Fibroblast of skin of scalp (primary cell): Measurements from ENCODE around the gene GALNTL6.

Source experiments
- DNase-seq: peaks from one replicate; pipeline ENCODE4 v3.0.0-alpha.2; 2013

Gene GALNTL6

DNA sequence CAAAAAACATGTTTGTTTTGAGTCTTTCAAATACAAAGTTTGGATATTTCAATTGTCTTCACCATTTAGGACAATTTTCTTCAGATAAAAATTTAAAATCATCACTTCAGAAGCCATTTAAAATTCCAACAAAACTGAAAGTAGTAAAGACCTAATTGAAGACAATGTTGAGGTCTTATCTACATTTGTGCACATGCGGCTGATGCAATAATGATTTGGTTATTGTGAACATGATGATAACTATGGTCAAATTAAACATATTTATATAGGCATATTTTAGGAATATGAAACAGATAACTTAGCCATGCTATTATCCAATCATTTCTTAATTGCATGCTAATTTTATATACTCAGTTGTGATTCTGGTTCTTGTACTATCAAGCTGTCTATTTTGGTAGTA, 407.5 kb downstream of the GALNTL6 start:
- no peak for DNase-seq

DNA sequence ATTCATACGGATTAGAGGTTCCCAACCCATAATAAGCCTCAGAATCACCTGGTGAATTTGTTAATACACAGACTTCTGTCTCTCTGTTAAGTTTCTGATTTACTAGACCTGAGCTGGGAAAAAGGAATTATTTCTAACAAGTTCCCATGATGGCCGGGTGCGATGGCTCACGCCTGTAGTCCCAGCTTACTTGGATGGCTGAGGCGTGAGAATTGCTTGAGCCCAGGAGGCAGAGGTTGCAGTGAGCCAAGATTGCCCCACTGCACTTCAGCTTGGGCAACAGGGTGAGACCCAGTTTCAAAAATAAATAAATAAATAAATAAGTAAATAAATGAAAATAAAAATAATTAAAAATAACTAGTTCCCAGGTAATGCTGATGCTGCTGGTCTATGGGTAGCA, 412.3 kb downstream of the GALNTL6 start:
- no peak for DNase-seq

DNA sequence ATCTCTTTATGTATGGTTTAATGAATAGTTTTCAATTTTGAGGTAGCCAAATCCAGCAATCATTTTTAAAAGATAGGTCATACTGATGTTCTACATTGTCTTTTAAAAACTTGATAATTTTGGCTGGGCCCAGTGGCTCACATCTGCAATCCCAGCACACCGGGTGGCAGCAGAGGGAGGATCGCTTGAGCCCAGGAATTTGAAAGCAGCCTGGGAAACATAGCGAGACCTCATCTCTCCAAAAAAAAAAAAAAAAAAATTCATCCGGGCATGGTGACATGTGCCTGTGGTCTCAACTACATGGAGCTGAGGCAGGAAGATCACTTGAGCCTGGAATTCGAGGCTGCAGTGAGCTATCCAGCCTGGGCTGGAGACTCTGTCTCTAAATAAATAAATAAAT, 419.8 kb downstream of the GALNTL6 start:
- DNase-seq: peak; percentile 1

DNA sequence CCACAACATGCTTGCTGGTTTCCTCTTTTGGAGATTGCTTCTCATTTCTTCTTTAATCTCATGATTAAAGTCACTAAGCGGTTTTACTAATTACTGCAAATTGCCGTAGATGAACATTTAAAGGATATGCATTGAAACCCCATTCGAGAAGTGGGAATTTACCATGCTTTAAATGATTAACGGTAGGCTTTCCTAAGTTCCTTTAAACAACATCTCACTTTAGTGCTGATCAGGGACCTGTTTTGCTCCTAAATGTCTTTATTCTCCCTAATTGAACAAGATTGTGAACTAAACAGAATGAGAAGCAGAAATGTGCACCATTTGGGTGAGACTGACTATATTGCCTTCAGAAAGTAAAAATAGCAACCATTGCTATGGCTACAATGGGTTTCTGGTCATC, 430.3 kb downstream of the GALNTL6 start:
- no peak for DNase-seq

DNA sequence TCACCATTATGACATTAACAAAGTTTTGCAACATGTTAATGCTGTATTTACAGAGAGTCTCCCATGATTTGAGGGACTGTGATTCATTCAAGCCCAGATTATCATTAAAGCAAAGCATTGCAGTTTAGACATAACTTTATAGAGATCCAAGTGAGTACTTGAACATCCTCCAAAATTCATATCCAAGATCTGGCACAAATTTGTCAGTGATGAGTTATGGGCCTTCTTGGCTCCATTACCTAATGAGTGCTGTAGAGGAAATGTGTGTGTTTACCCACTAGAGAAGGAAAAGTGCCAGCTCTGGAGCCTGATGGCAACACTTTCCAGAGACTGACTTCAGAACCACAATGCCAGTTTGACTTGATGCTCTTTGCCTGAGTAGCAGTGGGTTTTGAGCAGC, 432.3 kb downstream of the GALNTL6 start:
- DNase-seq: peak; percentile 6

DNA sequence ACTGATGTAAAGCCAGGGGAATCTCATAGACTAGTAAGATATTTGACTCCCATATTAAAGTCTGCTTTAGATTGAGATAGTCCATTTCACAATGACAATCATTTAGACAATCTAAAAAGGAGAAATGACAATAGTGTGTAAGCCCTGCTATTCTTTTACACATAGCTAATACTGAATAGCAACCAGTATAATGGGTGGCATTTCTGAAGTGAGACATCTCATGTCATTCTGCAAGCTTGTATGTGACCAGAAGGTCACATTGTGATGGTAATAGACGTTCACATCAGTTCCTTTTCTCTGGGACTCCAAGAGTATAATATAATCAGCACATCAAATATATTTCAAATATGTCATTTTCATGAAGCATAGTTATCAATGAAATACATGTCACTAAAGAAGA, 440.2 kb downstream of the GALNTL6 start:
- DNase-seq: no peak

DNA sequence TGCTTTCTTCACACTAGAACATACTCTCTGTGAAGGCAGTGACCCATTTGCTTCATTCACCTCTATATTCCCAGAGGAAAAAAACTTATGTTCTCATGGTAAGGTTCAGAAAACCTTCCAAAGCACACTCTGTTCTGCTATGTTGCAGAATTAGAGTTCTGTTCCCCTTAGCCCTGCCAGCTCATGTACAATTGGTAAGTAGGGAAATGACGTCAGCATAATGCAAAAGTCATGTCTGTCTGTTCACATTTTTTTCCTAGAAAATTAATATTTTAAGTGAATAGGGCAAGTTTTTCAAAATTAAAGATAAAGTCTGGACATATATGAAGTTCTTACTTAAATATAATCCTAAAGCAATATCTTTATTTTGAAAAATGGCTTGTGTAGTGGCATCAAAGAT, 443.6 kb downstream of the GALNTL6 start:
- no peak for DNase-seq

DNA sequence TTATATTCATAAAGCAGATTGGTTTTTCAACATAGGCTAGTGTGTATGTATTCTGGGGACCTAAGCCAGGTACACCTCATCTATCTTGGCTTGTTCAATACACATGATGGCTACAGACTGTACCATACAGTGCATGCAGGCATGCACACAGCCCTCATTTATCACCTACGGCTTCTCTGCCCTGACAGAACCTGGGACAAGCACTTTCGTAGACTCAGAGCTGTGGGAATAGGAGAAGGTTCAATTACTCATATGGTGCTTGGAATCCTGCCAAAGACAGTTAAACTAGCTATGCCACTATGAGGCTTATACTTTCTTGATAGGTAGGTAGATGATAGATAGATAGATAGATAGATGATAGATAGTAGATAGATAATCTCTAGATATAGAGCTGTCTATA, 457.2 kb downstream of the GALNTL6 start:
- no peak for DNase-seq

DNA sequence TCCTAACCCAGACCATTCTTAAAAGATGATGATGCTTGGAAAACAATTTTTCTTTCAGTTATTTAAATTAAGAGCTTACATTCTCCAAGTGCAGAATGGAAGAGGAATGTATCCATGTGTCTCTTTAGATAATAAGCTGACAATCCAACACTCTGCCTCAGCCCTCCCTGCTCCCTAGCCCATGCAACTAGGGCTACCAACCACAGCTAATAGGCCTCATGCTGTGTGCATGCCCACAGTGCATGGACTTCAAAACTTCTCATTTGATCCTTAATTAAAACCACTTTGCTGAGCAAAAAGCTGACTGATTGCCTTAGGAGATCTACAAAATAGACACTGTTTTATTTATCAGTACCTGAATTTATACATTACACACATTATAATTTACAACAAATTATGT, 473.9 kb downstream of the GALNTL6 start:
- peak; percentile 44 for DNase-seq

DNA sequence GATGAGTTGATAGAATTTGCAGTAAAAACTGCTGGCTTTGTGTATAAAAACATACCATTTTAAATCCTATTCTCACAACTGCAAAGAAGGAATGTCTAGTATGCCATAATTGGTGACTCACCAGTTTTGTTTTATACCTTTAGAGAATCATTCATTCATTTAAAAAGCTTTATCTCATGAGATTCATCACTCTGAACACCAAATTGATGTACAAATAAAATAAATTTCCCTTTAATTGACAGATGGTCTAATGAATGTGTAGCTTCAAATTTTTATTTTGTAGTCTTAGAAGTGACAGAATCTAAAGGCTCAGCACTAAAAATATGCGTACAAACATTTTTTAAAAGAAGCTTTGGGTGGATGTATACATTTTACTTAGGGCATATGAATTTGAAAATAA, 492.5 kb downstream of the GALNTL6 start:
- no peak for DNase-seq

DNA sequence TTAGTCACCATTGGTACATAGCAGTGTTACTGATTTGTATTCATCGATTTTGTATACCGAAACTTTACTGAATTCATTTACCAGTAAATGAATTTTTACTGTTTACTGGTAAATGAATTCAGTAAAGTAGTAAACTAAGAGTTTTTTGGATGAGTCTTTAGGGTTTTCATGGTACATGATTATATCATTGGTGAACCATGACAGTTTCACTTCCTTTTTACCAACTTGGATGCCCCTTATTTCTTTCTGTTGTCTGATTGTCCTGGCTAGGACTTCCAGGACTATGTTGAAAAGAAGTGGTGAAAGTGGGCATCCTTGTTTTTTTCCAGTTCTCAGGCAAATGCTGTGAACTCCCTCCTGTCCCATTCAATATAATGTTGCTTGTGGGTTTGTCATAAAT, 494.9 kb downstream of the GALNTL6 start:
- no peak for DNase-seq

DNA sequence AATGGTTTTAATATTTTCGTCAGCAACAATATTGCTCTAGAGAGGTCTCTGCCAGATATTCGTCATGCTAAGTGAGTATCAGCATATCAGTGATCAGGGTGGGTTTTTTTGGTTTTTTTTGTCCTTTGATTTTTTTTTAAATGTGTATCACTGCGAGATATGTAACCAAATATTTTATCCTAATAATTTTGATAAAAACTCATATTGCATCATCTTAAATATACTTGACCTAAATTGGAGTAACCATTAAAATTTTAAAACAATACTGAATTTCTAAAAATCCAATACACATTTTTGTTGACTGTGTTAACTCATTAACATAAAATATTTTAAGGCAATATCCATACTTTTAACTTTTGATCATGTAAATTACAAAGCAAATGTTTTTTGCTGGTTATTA, 498.5 kb downstream of the GALNTL6 start:
- no peak for DNase-seq

DNA sequence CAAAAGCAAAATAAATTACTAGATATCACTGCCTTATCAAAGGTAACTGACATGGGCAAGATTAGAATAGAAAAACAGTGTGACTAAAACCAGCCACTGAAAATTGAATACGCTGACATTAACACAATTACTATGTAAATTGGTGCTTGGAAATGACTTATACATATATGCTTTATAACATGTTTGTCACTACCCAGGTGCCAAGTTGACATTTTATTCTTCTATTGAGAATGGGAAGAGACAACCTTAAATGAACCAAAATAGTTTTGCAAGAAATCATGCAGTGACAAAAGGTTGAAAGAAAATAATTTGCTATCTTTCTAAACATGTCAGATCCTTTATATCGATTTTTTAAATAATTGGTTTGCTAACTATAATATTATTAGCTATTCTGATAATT, 510.1 kb downstream of the GALNTL6 start:
- DNase-seq: no peak

DNA sequence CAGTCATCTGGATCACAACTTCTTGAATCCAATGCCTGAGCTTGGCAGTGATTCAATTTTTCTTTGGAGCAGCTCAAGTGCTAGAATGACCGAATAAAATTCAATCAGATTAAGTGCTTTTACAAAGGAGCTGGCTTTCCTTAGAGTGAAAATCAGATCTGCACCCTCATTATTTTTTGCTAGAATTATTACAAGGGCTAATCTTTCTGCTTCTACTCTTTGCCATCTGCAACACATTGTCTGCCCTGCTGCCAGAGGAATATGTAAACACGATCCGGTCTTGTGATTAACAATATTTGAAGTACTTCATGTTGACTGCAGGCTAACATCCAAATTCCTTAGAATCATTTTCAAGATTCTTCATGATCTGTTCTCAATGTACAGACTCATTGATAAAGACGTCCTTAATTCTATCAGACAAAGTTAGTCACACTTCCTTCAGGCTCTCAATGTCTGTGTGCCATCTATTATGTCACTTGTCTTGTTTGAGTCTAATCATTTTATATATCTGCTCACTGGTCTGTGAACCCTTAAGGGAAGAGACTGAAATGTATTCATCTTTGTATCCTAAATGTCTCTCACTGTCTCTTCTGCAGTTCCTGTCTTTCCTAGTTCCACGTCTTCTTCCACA, 531.2 kb downstream of the GALNTL6 start:
- no peak for DNase-seq

DNA sequence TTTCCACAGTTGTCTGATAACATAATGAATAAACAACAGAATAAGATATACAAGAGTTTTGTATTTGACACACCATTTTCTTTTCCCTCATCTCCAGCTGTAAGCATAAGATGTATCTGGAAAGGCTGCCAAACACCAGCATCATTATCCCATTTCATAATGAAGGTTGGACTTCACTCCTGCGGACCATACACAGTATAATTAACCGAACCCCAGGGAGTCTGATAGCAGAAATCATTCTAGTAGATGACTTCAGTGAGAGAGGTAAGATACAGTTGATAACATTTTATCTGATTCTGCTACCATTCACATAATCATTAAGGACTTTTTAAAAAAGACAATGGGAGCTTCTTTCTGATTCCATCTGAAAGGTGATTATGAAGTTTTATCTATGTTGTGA, 535.2 kb downstream of the GALNTL6 start:
- DNase-seq: no peak

DNA sequence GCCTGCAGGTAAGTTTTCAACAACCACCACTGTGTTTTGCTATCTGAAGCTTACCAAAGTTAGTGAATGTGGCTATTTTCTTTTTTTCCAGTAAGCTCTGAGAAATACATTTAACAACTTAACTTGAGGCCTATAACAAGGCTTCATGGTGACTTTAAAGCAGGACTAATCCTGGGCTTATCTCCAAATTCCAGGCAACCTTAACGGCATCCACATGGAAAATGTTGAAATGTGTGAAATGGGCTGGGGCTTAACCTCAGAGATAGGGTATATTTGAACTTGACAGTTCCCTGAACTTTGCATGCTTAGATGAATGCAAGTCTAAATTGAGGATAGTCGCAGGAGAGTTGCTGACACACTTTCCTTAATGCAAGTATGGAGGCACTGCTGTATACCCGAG, 539.2 kb downstream of the GALNTL6 start:
- DNase-seq: no peak

DNA sequence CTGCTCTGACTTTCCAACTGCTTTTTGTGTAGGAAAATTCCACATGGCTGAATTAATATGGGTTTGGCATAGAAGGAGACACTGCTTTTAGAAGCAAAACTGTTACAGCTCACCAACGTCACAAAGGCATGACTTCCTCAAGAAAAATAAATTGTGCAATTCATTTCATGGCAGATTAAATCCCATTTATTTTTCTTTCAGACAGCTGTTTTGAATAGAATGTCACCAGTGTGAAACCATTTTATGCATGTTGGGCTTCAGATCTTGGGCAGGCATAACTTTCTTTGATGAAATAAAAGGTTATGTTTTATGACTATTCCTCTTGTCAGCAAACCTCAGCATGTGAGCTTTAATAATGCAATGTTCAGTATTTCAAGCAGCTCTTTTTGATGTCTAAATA, 542.8 kb downstream of the GALNTL6 start:
- peak; percentile 49 for DNase-seq

DNA sequence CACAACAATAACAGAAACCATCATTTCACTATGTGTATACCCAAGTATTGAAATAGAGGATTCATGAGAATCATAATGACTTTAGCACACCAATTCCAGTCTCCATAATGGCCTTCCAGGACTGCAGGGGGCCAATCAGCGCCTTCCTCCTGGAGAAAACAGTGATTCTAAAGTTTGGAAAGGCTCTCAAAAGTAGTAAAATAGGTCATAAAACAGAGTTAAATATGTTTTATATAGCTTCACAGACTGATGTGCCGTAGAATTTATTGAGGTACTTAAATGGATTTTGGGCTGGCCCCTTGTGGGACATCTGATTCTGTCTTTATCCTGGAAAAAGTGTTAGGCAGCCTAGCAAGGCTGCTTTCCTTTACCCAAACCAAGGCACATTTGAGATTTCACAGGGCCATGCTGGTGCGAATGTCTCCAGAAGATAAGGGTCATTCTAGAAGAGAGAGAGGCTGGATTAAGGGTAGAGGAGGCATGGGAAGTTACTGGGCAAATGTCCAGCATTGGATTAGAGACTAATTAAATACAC, 543.9 kb downstream of the GALNTL6 start:
- no peak for DNase-seq

DNA sequence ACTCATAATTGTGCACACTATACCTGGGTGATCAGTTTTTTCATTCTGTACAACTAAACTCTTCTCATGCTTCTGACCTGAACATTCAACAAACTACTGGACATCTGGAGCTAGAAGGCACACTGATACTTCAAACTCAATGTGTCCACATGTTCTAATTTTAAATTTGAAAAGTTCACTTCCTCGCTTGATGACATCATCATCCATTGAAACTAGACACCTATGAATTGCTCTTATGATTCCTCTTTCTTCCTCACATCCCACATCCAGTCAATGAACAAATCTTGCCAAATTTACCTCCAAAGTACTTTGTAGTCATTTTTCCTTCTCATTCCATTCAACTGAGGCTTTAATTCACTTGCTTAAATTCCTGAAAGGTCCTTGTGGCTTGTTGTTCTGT, 549.4 kb downstream of the GALNTL6 start:
- no peak for DNase-seq

DNA sequence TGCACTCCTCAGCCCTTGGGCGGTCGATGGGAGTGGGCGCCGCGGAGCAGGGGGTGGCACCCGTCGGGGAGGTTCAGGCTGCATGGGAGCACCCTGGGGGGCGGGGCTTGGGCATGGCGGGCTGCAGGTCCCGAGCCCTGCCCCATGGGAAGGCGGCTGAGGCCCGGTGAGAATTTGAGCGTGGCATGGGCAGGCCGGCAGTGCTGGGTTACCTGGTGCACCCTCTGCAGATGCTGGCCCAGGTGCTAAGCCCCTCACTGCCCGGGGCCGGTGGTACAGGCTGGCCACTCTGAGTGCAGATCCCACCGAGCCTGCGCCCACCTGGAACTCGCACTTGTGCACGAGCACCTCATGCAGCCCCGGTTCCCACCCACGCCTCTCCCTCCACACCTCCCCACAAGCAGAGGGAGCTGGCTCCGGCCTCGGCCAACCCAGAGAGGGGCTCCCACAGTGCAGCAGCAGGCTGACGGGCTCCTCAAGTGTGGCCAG, 556.3 kb downstream of the GALNTL6 start:
- DNase-seq: no peak

DNA sequence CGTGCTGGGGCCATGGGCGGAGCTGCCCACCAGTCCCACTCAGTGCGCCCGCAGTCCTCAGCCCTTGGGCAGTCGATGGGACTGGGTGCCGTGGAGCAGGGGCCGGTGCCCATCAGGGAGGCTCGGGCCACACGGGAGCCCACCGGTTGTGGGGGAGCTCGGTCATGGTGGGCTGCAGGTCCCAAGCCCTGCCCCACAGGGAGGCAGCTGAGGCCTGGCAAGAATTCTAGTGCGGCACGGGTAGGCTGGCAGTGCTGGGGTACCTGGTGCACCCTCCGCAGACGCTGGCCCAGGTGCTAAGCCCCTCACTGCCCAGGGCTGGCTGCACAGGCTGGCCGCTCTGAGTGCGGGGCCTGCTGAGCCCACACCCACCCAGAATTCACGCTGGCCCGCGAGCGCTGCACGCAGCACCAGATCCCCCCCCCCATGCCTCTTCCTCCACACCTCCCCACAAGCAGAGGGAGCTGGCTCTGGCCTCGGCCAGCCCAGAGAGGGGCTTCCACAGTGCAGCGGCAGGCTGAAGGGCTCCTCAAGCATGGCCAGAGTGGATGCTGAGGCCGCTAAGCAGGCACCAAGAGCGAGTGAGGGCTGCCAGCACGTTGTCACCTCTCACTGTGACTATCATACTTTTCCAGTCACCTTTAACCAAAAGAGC, 564.4 kb downstream of the GALNTL6 start:
- DNase-seq: no peak

DNA sequence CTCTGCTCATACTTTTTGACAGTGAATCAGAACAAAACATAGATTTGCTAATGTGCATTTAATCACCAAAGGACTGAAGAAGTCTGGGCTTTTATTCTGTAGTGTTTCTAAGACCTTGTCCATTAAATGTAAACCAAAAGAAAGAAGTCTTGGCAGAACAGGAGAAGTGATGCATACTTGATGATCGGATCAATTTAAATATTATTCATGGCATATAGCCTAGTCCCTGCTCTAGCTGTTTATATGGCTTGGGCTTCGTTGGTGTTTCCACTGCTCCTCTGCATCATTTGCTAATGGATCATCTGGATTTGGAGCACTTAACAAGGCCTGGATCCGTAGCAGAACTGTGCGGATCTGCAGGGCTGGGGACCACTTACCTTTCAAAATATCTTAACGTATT, 566.6 kb downstream of the GALNTL6 start:
- no peak for DNase-seq

DNA sequence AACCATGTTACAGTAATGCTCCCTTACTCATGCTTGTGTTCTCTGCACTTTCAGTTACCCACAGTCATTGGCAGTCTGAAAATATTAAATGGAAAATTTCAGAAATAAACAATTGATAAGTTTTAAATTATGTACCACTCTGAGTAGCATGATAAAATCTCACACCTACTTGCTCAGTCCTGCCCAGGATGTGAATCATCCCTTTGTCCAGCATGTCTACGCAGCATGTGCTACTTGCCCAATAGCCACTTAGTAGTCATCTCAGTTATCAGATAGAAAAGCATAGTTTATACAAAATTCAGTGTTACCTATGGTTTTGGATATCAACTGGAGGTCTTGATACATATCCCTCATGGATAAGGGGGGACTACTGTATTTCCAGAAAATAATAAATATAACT, 577.1 kb downstream of the GALNTL6 start:
- no peak for DNase-seq

DNA sequence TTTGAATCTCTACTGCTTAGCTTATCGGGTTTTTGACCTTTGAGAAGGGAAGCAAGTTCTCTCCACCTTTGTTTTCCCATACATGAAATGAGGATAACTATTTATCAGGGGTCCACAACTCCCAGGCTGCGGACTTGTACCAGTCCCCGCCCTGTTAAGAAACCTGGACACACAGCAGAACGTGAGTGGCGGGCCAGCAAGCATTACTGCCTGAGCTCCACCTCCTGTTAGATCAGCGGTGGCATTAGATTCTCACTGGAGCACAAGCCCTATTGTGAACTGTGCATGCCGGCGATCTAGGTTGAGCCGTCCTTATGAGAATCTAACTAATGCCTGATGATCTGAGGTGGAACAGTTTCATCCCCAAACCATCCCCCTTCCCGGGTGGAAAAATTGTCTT, 579.5 kb downstream of the GALNTL6 start:
- no peak for DNase-seq

DNA sequence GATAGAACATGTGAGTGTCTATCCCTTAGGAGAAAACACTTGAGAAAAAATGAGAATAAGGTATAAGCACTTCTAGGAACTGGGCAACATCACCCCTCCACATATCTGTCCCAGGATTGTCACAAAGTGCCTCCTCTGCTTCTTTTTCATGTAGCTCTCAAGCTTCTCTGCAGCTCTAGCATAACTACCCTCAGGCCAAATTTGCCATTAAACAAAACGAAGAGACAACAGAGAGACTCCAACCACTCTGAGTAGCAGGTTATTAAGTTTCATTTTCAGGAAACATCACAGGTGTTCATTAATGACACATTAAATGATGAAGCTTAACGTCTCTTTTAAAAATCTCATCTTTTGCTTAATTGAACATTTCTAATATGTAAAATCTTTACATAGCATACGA, 580.0 kb downstream of the GALNTL6 start:
- no peak for DNase-seq
